ENCODE measurements around the gene WDR33. TPM values are rescaled to one million over a fixed set of nuclear protein-coding genes. Genes with fewer than 3 reads are reported as not detected.

Gene WDR33
- total RNA-seq, 1 experiment from 2014 or later: 61.1 TPM

DNA sequence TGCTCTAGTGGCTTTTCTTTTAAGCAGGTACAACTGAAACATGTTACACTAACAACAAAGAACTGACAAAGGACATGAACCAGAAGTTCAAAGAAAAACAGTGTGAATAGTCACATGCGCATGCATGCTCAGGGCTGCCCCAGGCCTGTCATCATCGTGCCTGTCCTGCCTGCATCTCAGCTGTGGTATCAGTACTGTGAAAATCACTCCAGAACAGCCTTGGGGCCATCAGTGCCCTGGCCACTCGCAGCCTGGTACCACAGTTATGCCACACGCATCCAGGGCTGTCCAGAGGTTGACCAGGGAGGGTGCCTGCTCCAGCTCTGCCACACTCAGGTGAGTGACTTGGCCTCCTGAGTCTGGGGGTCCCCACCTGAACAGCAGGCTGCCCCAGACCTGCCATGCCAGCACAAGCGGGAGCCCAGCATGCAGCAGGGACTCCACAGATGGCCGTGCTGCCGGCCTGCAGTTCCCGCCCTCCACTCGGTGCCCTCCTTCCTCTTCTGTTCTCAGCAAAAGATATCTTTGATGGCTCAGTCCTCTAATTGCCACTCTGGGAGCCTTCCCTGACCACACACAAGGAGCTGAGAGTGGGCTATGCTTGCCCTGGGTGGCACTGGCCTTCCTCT, 147.9 kb downstream of the WDR33 start:
- Mint-ChIP-seq H3K27ac (ENCODE audit: unreplicated experiment) (no peak overlapping the region), H3K27me3 (ENCODE audit: unreplicated experiment) (peaks cover 77% of the 10 kb centered on the region), H3K4me3 (ENCODE audit: low read depth, unreplicated experiment) (no peak overlapping the region), H3K36me3 (ENCODE audit: insufficient read depth, unreplicated experiment) (no peaks in the 10 kb centered on the region), H3K9me3 (ENCODE audit: low read depth, unreplicated experiment) (no peaks in the 10 kb centered on the region), H3K4me1 (ENCODE audit: low read depth, unreplicated experiment) (no peaks in the 10 kb centered on the region)
- intact Hi-C loops (cut with micrococcal nuclease; ENCODE audit: unreplicated experiment): no loop called here
- no TSS peak for BruUV-seq (replicated peaks)
- TF ChIP-seq, protein P1, sequence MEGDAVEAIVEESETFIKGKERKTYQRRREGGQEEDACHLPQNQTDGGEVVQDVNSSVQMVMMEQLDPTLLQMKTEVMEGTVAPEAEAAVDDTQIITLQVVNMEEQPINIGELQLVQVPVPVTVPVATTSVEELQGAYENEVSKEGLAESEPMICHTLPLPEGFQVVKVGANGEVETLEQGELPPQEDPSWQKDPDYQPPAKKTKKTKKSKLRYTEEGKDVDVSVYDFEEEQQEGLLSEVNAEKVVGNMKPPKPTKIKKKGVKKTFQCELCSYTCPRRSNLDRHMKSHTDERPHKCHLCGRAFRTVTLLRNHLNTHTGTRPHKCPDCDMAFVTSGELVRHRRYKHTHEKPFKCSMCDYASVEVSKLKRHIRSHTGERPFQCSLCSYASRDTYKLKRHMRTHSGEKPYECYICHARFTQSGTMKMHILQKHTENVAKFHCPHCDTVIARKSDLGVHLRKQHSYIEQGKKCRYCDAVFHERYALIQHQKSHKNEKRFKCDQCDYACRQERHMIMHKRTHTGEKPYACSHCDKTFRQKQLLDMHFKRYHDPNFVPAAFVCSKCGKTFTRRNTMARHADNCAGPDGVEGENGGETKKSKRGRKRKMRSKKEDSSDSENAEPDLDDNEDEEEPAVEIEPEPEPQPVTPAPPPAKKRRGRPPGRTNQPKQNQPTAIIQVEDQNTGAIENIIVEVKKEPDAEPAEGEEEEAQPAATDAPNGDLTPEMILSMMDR (IDR thresholded peaks at IDR 0.05; ENCODE audit: unreplicated experiment): no peak
- CTCF ChIA-PET: no interaction called here
- no peak for DNase-seq

DNA sequence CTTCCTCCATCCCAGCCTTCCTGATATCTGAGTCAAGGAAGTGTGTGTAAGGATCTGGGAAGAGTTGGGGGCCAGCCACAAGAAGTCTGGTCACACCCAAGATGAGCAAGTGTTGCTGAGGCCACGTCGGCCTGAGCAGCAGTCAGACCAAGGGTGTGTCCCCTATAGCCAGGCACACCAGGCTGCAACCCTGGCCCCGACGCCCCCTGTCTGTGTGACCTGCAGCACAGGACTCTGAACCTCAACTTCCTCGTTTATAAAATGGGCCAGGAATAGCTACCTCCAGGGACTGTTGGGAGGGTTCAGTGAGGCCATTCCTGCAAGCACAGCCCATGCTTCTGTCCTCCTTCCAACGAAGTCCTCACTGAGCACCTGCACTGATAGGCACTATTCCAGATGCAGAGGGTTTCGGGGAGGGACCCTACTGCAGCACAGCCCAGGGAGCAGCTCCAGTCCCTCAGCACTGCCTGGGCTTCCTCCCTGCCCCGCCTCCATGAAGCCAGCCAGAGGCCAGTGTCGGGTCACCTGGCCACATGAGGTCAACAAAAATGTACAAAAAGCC, 148.9 kb downstream of the WDR33 start:
- Mint-ChIP-seq H3K27me3 (ENCODE audit: unreplicated experiment) (peaks cover 80% of the 10 kb centered on the region), H3K4me3 (ENCODE audit: low read depth, unreplicated experiment) (no peak overlapping the region), H3K4me1 (ENCODE audit: low read depth, unreplicated experiment) (no peaks in the 10 kb centered on the region), H3K9me3 (ENCODE audit: low read depth, unreplicated experiment) (no peaks in the 10 kb centered on the region), H3K27ac (ENCODE audit: unreplicated experiment) (no peak overlapping the region), H3K36me3 (ENCODE audit: insufficient read depth, unreplicated experiment) (no peaks in the 10 kb centered on the region)
- TF ChIP-seq, protein P1 (IDR thresholded peaks at IDR 0.05; ENCODE audit: unreplicated experiment): no peak
- no peak for DNase-seq
- CTCF ChIA-PET: no interaction called here
- intact Hi-C loops (cut with micrococcal nuclease; ENCODE audit: unreplicated experiment): no loop called here
- no TSS peak for BruUV-seq (replicated peaks)

DNA sequence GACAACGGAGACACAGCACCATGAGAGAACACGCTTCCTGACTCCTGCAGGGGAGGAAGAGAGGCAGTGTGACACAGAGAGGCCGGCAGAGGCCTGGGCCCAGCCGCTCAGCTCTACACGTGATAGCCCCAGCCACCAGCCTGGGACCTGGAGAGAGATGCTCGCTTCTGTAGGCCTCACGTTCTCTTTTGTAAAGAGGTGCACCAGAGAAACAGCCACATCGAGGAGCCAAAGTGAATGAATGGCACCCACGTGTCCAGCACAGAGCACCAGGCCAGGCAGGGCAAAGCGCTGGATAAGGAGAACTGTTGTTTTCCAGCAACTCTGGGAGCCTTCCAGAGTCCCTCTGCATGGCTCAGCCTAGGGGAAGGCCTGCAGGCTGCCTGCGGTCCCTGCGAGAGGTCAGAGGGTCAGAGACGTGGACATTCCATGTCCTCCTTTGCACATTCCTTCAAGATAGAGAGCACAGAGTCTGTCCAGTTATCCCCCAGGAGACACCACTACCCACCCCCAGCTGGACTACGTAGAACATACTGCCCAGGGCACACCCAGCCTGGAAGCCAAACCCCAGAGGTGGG, 149.8 kb downstream of the WDR33 start:
- no peak overlapping the region for H3K4me3 Mint-ChIP-seq (ENCODE audit: low read depth, unreplicated experiment)
- H3K9me3 Mint-ChIP-seq (ENCODE audit: low read depth, unreplicated experiment): no peaks in the 10 kb centered on the region
- TF ChIP-seq, protein P1 (IDR thresholded peaks at IDR 0.05; ENCODE audit: unreplicated experiment): no peak
- intact Hi-C loops (cut with micrococcal nuclease; ENCODE audit: unreplicated experiment): no loop called here
- no peak for DNase-seq
- BruUV-seq (replicated peaks): no TSS peak
- H3K36me3 Mint-ChIP-seq (ENCODE audit: insufficient read depth, unreplicated experiment): no peaks in the 10 kb centered on the region
- H3K27me3 Mint-ChIP-seq (ENCODE audit: unreplicated experiment): peaks cover 80% of the 10 kb centered on the region
- no peak overlapping the region for H3K27ac Mint-ChIP-seq (ENCODE audit: unreplicated experiment)
- CTCF ChIA-PET: no interaction called here
- no peaks in the 10 kb centered on the region for H3K4me1 Mint-ChIP-seq (ENCODE audit: low read depth, unreplicated experiment)

DNA sequence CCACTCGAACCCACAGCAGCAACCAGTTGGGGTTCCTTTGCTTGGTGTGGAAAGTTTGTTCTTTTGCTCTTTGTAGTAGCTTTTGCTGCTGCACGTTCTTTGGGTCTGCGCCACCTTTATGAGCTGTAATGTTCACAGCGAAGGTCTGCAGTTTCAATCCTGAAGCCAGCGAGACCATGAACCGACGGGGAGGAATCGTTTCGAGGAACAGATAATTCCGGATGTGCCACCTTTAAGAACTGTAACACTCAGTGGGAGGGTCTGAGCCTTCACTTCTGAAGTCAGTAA, 150.7 kb downstream of the WDR33 start:
- Mint-ChIP-seq H3K36me3 (ENCODE audit: insufficient read depth, unreplicated experiment) (no peaks in the 10 kb centered on the region), H3K9me3 (ENCODE audit: low read depth, unreplicated experiment) (no peaks in the 10 kb centered on the region), H3K4me3 (ENCODE audit: low read depth, unreplicated experiment) (no peak overlapping the region), H3K4me1 (ENCODE audit: low read depth, unreplicated experiment) (no peaks in the 10 kb centered on the region), H3K27me3 (ENCODE audit: unreplicated experiment) (peaks cover 80% of the 10 kb centered on the region), H3K27ac (ENCODE audit: unreplicated experiment) (no peak overlapping the region)
- DNase-seq: no peak
- TF ChIP-seq, protein P1 (IDR thresholded peaks at IDR 0.05; ENCODE audit: unreplicated experiment): no peak
- intact Hi-C loops (cut with micrococcal nuclease; ENCODE audit: unreplicated experiment): no loop called here
- no TSS peak for BruUV-seq (replicated peaks)
- CTCF ChIA-PET: no interaction called here
